ENCODE measurements around the gene CCNL2. TPM values are rescaled to one million over a fixed set of nuclear protein-coding genes. Genes with fewer than 3 reads are reported as not detected.

Gene CCNL2
- total and polyA plus RNA-seq, 4 donors, result 46.4 to 170 (median 104) TPM

GRCh38 chr1:1393428-1393827 is 5.7 kb downstream of the CCNL2 start (continued):
- TF ChIP-seq REST (IDR thresholded peaks at IDR 0.05) (no peak), TAF1 (conservative IDR thresholded peaks at IDR 0.05) (no peak), GABPA (IDR thresholded peaks at IDR 0.05 in 1 of 2, conservative IDR thresholded peaks at IDR 0.05 in 1 of 2) (no peak), FOXA1 (IDR thresholded peaks at IDR 0.05) (no peak), EGR1 (IDR thresholded peaks at IDR 0.05; ENCODE audit: low read depth in 2 of 2) (no peak)

- no peaks in the 10 kb centered on the region for H3K27me3 ChIP-seq (ENCODE audit: control insufficient read depth in 4 of 4, insufficient read depth in 4 of 4, low read length in 3 of 4)
- WGBS, result 92% methylated on average over 4 of the region's 4 CpGs
- no peak overlapping the region for H3K4me3 ChIP-seq (ENCODE audit: low read depth in 1 of 3, low read length in 3 of 3)
- TF ChIP-seq FOXA1 (IDR thresholded peaks at IDR 0.05) (no peak), HNF4G (IDR thresholded peaks at IDR 0.05) (no peak), JUND (IDR thresholded peaks at IDR 0.05) (no peak), CTCF (IDR thresholded peaks at IDR 0.05; ENCODE audit: low read depth, low read length, missing input control) (no peak), FOXA2 (IDR thresholded peaks at IDR 0.05) (no peak), MAX (IDR thresholded peaks at IDR 0.05) (no peak), YY1 (IDR thresholded peaks at IDR 0.05) (no peak), GABPA (IDR thresholded peaks at IDR 0.05 in 1 of 2, conservative IDR thresholded peaks at IDR 0.05 in 1 of 2) (no peak), TAF1 (conservative IDR thresholded peaks at IDR 0.05) (no peak), RAD21 (IDR thresholded peaks at IDR 0.05) (no peak), SP1 (IDR thresholded peaks at IDR 0.05) (no peak), HNF4A (conservative IDR thresholded peaks at IDR 0.05) (no peak), NR2F2 (IDR thresholded peaks at IDR 0.05) (no peak)
- H3K4me1 ChIP-seq (ENCODE audit: control insufficient read depth in 4 of 4, insufficient read depth in 4 of 4, low read length in 3 of 4), result peaks cover 2 to 12% (median 9%) of the 10 kb centered on the region in 4 donors
- DNase-seq (ENCODE audit: low spot score), result no peak
- H3K9me3 ChIP-seq (ENCODE audit: control insufficient read depth in 4 of 4, low read length in 3 of 4), result no peaks in the 10 kb centered on the region
- no peak overlapping the region for H3K9ac ChIP-seq (ENCODE audit: low read depth in 1 of 2, low read length in 2 of 2)
- no peak overlapping the region for H3K27ac ChIP-seq (ENCODE audit: low read depth in 1 of 2, low read length in 2 of 2)
- H3K36me3 ChIP-seq (ENCODE audit: control insufficient read depth in 4 of 4, insufficient read depth in 3 of 4, low read depth in 1 of 4, low read length in 3 of 4), result peaks cover 35 to 81% (median 64%) of the 10 kb centered on the region in 4 donors
Observed at GRCh38 chr1:1393014-1393413, 6.1 kb downstream of the CCNL2 start.

- no peak overlapping the region for H3K9ac ChIP-seq (ENCODE audit: low read depth in 1 of 2, low read length in 2 of 2)
- no peak overlapping the region for H3K27ac ChIP-seq (ENCODE audit: low read depth in 1 of 2, low read length in 2 of 2)
- no peaks in the 10 kb centered on the region for H3K27me3 ChIP-seq (ENCODE audit: control insufficient read depth in 4 of 4, insufficient read depth in 4 of 4, low read length in 3 of 4)
- no peaks in the 10 kb centered on the region for H3K9me3 ChIP-seq (ENCODE audit: control insufficient read depth in 4 of 4, low read length in 3 of 4)
- no peak overlapping the region for H3K4me3 ChIP-seq (ENCODE audit: low read depth in 1 of 3, low read length in 3 of 3)
- H3K36me3 ChIP-seq (ENCODE audit: control insufficient read depth in 4 of 4, insufficient read depth in 3 of 4, low read depth in 1 of 4, low read length in 3 of 4), result peaks cover 46 to 89% (median 72%) of the 10 kb centered on the region in 4 donors
- TF ChIP-seq NR2F2 (IDR thresholded peaks at IDR 0.05) (no peak), RAD21 (IDR thresholded peaks at IDR 0.05) (no peak), TAF1 (conservative IDR thresholded peaks at IDR 0.05) (no peak), JUND (IDR thresholded peaks at IDR 0.05) (no peak), FOXA2 (IDR thresholded peaks at IDR 0.05) (no peak), HNF4A (conservative IDR thresholded peaks at IDR 0.05) (no peak), EGR1 (IDR thresholded peaks at IDR 0.05; ENCODE audit: low read depth in 2 of 2) (no peak), ZBTB33 (IDR thresholded peaks at IDR 0.05) (no peak), ATF3 (IDR thresholded peaks at IDR 0.05) (no peak)
- H3K4me1 ChIP-seq (ENCODE audit: control insufficient read depth in 4 of 4, insufficient read depth in 4 of 4, low read length in 3 of 4), result no peaks in the 10 kb centered on the region
- WGBS, result 90% methylated on average over 12 of the region's 12 CpGs
- DNase-seq (ENCODE audit: low spot score), result no peak
Observed at GRCh38 chr1:1391225-1391624, 7.9 kb downstream of the CCNL2 start.
